ENCODE results near the gene YBX3.
A peak's percentile ranks its signal among the peaks of the same experiment; 100 is the strongest.

YBX3 gene

DNA sequence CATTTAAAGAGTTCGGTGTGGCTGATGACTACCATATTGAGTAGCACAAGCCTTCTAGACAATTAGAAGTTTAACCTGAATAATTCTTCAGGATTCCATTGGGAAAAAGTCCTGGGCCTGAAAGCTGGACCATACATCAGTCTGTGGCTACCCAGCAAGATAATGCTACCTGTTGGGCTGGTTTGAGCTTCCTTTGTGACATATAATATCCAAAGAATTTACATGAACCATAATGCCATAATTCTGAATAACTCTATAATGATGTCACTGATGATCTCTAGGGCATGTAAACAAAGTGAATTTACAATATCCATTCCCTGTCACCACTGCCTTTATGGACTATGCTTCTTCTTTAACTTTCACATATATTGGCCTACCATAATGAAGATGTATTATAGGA lies 3.8 kb upstream of the YBX3 start:
- no peak overlapping the region for H3K27ac ChIP-seq
- no peak for TF ChIP-seq CTCF (conservative IDR thresholded peaks at IDR 0.05; ENCODE audit: low read depth)
- no peak for DNase-seq (ENCODE audit: low spot score)
- ChIA-PET CTCF (interaction anchor here (0.7 kb wide), 1 partner anchor 84 kb away, joined by 3 read pairs; no protein-coding TSS in a partner anchor), POLR2A (ENCODE audit: low non-redundant PET) (no interaction called here)

DNA sequence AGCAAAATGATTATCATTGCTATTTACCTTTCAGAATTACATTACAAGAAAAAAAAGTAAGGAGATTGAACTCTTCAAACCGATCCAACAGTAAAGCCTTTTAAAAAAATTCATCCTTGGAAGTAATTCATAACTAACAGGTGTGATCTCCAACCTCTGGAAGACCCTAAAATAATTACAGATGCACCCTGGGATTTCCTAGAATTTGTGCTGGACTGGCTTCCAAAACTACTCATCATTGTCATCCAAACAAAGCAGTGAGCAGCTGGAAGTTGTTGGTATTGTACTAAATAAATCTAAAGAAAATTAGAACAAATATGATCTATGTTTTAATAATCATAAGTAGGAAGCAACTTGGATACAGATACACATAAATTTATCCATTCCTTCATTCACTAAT lies 1.9 kb upstream of the YBX3 start:
- DNase-seq (ENCODE audit: low spot score), result no peak
- no peak overlapping the region for H3K27ac ChIP-seq
- ChIA-PET POLR2A (ENCODE audit: low non-redundant PET) (no interaction called here), CTCF (no interaction called here)
- no peak for TF ChIP-seq CTCF (conservative IDR thresholded peaks at IDR 0.05; ENCODE audit: low read depth)

DNA sequence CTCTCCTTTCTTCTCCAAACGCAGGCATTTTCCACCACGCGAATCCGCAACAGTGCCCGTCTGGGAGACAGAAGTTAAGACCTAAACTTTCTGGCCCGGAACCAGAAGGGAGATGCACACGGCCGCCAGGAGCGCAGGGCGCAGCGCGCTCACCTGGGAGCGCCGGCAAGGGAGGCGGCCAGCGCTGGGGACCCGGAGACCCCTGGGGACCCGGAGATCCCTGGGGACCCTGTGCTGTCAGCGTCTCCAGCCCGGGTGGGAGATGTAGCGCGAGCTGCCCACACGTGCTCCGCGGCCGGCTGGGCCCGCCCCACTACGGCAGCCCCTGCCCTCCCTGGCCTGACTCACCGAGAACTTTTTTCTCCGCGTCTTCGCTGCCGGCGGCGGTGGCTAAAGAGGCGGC lies 620 bp downstream of the YBX3 start:
- ChIA-PET CTCF (no interaction called here), POLR2A (ENCODE audit: low non-redundant PET) (no interaction called here)
- peak; percentile 48 for DNase-seq (ENCODE audit: low spot score)
- H3K27ac ChIP-seq, result peak overlapping the region; percentile 97
- TF ChIP-seq CTCF (conservative IDR thresholded peaks at IDR 0.05; ENCODE audit: low read depth), result no peak

DNA sequence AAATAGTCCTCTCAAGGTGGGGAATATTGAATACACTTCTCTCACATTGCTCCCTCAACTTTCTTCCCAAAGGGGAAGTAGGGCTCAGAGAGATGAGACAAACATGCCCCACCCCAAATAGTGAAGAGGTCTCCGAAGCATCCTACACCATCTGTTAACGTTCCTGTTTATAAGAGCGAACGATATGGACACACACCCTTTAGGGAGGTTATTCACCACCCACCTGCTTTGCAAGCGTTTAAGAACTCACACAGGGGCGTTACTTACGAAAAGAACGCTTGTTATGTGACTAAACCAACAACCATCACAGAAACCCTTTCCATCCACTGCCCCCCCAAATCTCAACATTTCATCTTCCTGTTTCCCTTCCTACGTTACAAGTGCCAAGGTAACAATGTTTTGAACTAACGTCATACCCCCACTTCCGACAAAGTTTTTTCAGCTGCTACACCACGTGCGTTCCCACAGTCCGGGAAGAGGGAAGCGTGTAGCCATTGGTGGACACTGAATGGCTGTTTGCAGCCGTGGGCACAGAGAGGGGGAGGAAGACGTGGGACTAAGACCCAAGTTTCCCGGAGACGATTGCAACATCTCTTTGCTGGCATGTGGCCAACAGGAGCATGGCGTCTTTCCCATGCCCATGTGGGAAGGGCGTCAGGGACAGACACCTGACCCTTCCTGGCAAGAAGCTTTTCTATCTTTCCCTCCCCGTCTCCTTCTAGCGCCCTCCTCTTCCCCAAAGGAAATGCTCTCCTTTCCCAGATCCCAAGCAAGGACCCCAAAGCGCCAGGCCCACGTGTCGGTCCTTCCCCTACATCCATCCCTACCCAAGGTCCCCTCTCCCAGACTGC lies 1.2 kb downstream of the YBX3 start:
- ChIA-PET POLR2A (ENCODE audit: low non-redundant PET) (no interaction called here), CTCF (no interaction called here)
- peak; percentile 80 for DNase-seq (ENCODE audit: low spot score)
- peak overlapping the region; percentile 97 for H3K27ac ChIP-seq
- TF ChIP-seq CTCF (conservative IDR thresholded peaks at IDR 0.05; ENCODE audit: low read depth), result no peak

- DNase-seq (ENCODE audit: low spot score), result no peak
- TF ChIP-seq CTCF (conservative IDR thresholded peaks at IDR 0.05; ENCODE audit: low read depth), result no peak
- H3K27ac ChIP-seq, result no peak overlapping the region
- ChIA-PET CTCF (no interaction called here), POLR2A (ENCODE audit: low non-redundant PET) (no interaction called here)
Observed at GRCh38 chr12:10720974-10721650, 2.0 kb downstream of the YBX3 start.

- ChIA-PET CTCF (interaction anchor here (0.8 kb wide), 1 partner anchor 31 kb away, joined by 3 read pairs; no protein-coding TSS in a partner anchor), POLR2A (ENCODE audit: low non-redundant PET) (no interaction called here)
- no peak overlapping the region for H3K27ac ChIP-seq
- DNase-seq (ENCODE audit: low spot score), result no peak
- no peak for TF ChIP-seq CTCF (conservative IDR thresholded peaks at IDR 0.05; ENCODE audit: low read depth)
Observed at GRCh38 chr12:10719482-10719881, 3.6 kb downstream of the YBX3 start.
